Right atrium auricular region (tissue), 2 donors: ENCODE measurements around the gene MOK. TPM values are rescaled to one million over a fixed set of nuclear protein-coding genes. Genes with fewer than 3 reads are reported as not detected.

Source experiments
- DNase-seq: peaks from one replicate; pipeline ENCODE4 v3.0.0-alpha.2; 2019; ENCODE audit warnings: low spot score
- H3K27ac ChIP-seq, 2 donors: fragments of 200-600 bp; sonication (generic); 1 replicate in 1 of 2; 2 replicates in 1 of 2; pipeline ENCODE4 v1.5.1; 2016 to 2019
- H3K27me3 ChIP-seq, 2 donors: fragments of 200-600 bp; sonication (generic); one replicate each; pipeline versions ENCODE4 v1.5.1 to v1.6.0; 2017 to 2019
- H3K36me3 ChIP-seq: fragments of 200-600 bp; sonication (generic); one replicate; pipeline ENCODE4 v1.5.1; 2016
- H3K4me1 ChIP-seq, 2 donors: fragments of 200-600 bp; sonication (generic); one replicate each; pipeline versions ENCODE4 v1.5.1 to v1.6.0; 2017 to 2019
- H3K4me3 ChIP-seq, 2 donors: fragments of 200-600 bp; sonication (generic); 1 replicate in 1 of 2; 2 replicates in 1 of 2; pipeline ENCODE4 v1.5.1; 2017 to 2019; ENCODE audit warnings: mild to moderate bottlenecking in 1 of 2, moderate library complexity in 1 of 2
- H3K9me3 ChIP-seq, 2 donors: fragments of 200-600 bp; sonication (generic); one replicate each; pipeline ENCODE4 v1.5.1; 2019
- total RNA-seq, 2 donors: library from RNA; depleted of rRNA; stranded (reverse); fragments of >200 nt; gene quantifications; one replicate each; pipeline ENCODE4 v1.1.0, GENCODE V29; 2016
- TF ChIP-seq, protein P1 (sequence below), 2 donors: fragments of 200-600 bp; sonication (generic); IDR thresholded peaks; one replicate each; pipeline ENCODE4 v1.5.1; 2019; ENCODE audit warnings: antibody characterized with exemption in 2 of 2

MOK gene
- total RNA-seq, 2 donors from 2014 or later: 10.1 to 22.9 TPM

DNA sequence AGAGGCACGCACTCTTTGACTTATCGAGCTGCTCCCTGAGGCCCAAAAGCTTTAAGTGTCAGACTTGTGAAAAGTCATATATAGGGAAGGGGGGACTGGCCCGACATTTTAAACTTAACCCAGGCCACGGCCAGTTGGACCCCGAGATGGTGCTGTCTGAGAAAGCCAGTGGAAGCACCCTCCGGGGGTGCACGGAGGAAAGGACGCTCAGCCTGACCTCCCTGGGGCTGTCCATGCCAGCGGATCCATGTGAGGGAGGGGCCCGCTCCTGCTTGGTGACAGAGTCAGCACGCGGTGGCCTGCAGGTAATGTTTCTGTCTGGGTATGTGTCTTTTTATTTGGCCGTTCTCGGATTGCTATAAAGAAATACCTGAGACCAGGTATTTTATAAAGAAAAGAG, 21.6 kb upstream of the MOK start:
- H3K27ac ChIP-seq: no peak overlapping the region
- TF ChIP-seq, protein P1, sequence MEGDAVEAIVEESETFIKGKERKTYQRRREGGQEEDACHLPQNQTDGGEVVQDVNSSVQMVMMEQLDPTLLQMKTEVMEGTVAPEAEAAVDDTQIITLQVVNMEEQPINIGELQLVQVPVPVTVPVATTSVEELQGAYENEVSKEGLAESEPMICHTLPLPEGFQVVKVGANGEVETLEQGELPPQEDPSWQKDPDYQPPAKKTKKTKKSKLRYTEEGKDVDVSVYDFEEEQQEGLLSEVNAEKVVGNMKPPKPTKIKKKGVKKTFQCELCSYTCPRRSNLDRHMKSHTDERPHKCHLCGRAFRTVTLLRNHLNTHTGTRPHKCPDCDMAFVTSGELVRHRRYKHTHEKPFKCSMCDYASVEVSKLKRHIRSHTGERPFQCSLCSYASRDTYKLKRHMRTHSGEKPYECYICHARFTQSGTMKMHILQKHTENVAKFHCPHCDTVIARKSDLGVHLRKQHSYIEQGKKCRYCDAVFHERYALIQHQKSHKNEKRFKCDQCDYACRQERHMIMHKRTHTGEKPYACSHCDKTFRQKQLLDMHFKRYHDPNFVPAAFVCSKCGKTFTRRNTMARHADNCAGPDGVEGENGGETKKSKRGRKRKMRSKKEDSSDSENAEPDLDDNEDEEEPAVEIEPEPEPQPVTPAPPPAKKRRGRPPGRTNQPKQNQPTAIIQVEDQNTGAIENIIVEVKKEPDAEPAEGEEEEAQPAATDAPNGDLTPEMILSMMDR (IDR thresholded peaks at IDR 0.05): no peak
- H3K36me3 ChIP-seq: peaks cover 11% of the 10 kb centered on the region
- H3K4me1 ChIP-seq: peaks cover 0 to 3% of the 10 kb centered on the region in 2 donors
- no peaks in the 10 kb centered on the region for H3K9me3 ChIP-seq
- no peak for DNase-seq
- H3K4me3 ChIP-seq: no peak overlapping the region
- no peaks in the 10 kb centered on the region for H3K27me3 ChIP-seq

DNA sequence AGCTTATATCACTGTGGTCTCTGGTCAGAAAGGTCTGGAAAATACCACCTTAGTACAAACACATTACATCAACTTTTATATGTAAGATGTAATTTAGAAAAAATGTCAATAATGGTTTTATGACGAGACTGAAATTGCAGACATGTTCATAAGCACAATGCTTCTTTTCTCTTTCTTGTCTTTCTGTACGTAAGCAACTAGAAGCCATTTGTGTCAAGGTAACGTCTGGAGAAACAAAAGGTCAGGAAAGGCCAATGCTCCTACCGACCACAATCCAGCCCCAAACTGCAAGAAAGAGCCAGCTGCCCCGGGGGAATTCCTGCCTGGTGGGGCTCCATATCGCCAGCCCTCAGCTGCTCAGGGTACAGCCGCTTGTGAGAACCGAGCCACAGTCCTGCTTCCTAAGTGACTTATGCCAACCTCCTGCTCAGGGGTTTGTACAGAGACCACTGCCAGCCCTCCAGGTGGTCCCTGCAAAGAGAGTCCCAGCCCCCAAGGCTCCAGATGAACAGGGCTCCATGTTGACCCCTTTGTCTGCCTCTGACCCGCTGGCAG, 20.9 kb upstream of the MOK start:
- no peaks in the 10 kb centered on the region for H3K9me3 ChIP-seq
- TF ChIP-seq, protein P1 (IDR thresholded peaks at IDR 0.05): no peak
- no peak overlapping the region for H3K4me3 ChIP-seq
- H3K36me3 ChIP-seq: peaks cover 11% of the 10 kb centered on the region
- peaks cover 0 to 5% of the 10 kb centered on the region in 2 donors for H3K4me1 ChIP-seq
- H3K27me3 ChIP-seq: no peaks in the 10 kb centered on the region
- H3K27ac ChIP-seq: no peak overlapping the region
- DNase-seq: no peak

DNA sequence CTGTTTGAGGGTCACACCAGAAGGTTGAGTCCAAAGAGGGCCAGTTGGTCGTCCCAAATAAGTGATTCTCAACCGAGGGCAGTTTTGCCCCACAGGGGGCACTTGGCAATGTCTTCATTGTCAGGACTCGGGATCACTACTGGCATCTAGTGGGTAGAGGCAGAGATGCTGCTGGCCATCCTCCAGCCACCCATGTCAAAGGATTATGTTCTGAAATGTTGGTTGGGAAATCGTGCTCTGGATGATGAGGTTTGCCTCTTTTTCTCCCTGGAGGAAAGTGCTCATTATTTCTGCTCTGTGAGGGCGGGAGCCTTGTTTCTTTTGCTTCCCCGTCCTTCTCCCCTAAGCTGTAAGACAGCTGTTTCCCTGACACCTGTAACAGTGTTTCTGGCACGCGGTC, 18.1 kb upstream of the MOK start:
- TF ChIP-seq, protein P1 (IDR thresholded peaks at IDR 0.05): peak; percentile 29 to 52
- Histone ChIP-seq H3K36me3 (peaks cover 11% of the 10 kb centered on the region), H3K27me3 (no peaks in the 10 kb centered on the region), H3K4me1 (peaks cover 0 to 25% of the 10 kb centered on the region in 2 donors), H3K9me3 (no peaks in the 10 kb centered on the region), H3K4me3 (no peak overlapping the region), H3K27ac (peak overlapping the region in 1 of 2 donors; percentile 30)
- DNase-seq: peak; percentile 73

DNA sequence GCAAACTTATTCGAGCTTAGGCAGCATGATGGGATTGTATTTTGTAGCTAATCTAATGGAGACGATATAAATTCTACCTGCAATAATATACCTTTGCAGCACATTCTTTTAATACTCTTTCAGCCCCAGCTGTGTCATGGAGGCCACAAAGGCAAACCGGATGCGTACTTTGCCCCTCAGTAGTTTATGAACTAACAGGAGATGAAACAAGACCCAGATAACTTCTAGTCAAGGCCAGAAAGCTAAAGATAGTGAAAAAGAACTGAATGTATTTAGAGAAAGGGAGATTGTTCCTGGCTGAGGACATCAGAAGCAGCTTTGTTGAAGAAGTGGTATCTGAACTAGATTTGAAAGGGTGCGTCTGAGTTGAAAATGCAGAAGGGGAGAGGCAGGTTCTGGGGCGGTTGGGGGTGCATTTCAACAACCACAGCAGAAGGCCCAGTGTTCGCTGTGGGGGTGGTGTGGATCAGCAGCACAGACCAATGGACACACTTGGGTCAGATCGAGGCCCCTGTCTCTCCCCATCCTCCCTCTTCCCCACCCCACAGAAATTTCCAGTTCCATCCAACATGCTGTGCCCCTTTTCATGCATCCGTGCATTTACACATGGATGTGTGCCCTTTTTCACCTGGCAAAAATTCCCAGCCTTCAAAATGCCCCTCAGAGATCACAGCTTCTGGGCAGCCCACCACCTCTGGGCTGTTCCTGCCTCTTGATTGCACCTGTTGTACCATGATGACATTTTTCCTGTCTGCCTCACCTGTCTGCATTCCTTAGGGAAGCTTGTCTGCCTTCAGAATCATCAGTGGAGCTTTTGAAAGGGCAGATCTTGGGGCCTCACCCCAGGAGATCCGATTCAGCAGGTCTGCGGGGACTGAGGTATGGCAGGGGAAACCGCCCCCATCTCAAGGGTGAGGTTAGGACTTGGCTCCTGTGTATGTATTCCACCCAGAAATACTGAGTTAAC, 16.8 kb upstream of the MOK start:
- no peak for DNase-seq
- H3K4me3 ChIP-seq: no peak overlapping the region
- H3K27me3 ChIP-seq: no peaks in the 10 kb centered on the region
- H3K4me1 ChIP-seq: peaks cover 0 to 30% of the 10 kb centered on the region in 2 donors
- no peak overlapping the region for H3K27ac ChIP-seq
- peaks cover 11% of the 10 kb centered on the region for H3K36me3 ChIP-seq
- TF ChIP-seq, protein P1 (IDR thresholded peaks at IDR 0.05): no peak
- no peaks in the 10 kb centered on the region for H3K9me3 ChIP-seq

DNA sequence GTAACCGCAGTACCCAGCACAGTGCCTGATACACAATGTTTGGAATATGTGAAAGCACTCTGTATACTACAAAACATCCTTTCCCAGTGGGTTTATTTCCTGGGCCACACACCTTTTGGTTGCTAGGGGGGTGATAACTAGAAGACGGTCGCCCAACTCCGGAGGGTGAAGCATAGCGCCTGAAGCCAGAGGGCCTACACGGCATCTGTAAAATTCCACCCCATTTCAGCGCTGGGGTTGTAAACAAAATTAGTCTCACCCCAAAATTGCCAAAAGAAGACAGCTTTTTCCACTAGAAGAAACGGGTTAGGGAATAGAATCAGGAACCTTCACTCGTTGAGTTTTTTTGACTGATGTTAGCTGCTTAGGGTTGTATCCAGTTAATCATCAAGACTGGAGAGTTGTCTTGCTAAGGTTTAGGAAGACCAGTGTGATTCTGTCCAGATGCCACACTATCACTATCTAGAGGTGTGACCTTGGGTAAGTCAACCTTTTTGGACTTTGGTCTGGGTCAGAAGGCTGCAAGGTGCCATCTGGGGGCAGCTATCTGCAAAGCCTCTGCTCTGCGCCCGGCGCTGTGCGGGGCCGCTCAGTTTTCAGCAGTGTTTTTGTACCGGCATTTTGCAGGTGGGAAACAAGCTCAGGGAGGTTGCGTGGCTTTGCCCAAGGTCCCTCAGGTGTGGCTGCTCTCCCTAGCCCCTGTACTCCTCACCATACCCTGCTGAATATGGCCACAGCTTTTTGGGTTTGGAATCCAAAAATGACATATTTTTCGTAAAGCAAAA, 15.9 kb upstream of the MOK start:
- Histone ChIP-seq H3K4me1 (peaks cover 0 to 30% of the 10 kb centered on the region in 2 donors), H3K36me3 (peaks cover 4% of the 10 kb centered on the region), H3K9me3 (no peaks in the 10 kb centered on the region), H3K27me3 (no peaks in the 10 kb centered on the region), H3K27ac (peak overlapping the region; percentile 95 to 98), H3K4me3 (peak overlapping the region in 1 of 2 donors; percentile 76)
- TF ChIP-seq, protein P1 (IDR thresholded peaks at IDR 0.05): no peak
- DNase-seq: no peak
